GM11168 (cell line): ENCODE data around the gene BHLHA15.
"Not testable (repeated sequence)": the region's sequence is repeated elsewhere in the genome, so short reads cannot be mapped to it uniquely, and the experiment has no call there.

Source experiments
- in situ Hi-C: fragments of 300-500 bp; cut with MboI; formaldehyde crosslinking; loops from one replicate; pipeline ENCODE4 v1.12.0; 2022; ENCODE audit warnings: low sequenced_read_pairs; ENCODE audit not compliant: unreplicated experiment

Gene BHLHA15

DNA sequence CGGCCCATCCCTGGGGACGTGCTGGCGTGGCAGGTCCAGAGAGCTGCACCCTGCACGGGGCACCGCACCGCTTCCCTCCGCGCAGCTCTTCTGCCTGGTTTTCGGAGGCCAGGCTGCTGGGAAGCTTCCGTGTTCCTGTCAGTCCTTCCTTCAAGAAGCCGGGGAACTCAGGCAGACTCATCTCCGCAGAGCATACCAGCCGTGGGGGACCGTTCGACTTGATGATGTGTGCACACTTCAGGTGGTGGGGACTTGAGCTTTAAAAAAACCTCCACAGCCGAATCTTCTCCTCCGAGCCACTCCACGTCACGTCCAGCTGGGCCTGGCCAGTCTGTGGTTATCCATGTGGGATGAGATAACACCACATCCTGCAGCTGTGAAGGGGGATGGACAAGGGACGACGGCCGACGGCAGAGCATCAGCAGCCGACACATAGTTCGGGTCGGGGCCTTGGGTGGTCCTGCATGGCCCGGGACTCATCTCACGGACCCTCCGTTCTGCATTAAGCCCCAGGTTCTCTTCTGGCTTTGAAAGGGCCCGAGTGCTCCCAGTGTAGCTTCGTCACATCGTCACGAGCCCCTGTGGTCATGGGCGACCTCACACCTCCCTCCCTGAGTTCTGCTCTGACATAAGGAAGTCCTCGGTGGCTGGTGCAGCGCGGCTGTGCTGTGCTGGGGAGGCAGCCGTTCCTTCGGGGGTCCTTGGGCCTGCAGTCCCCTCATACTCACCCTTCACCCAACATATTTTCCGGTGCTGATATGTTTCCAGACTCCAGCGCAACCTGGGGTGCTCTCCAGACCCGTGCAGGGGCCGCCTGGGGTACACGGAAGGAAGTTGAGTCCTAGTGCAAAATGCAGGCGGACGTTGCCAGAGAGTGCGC is 4.5 kb upstream of the BHLHA15 start:
- in situ Hi-C loops, result no loop called here

DNA sequence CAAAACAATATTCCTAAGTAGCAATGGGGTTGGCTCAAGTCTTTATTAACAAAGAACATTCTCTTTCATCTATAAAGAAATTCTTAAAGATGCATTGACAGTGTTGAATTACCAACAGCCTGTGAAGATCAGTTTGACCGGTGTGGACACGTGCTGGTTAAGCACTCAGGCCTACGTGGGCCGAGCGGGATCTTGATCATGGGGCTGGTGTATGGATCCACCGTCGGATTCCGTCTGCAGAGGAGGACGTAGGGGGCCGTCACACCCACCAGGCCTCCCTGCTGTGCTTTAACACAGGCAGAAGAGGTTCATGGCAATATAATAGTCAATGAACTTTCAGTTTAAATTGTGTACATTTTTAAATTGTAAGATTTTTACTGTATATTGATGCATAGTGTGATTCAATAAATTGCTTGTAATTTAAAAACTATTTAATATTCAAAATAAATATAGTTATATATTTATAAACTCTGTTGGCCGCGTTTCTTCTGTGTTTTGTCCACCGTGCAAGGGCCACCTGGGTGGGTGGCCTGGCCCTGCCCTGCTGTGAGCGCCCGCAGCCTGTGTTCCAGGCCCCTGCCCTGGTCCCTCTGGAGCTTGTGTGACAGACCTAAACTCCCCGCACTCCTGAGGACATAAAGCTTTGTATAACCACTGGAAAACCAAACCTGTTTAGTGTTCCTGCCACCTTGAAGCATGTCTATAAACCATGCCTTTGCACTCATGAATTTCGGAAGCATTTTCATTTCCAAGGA is 1.9 kb upstream of the BHLHA15 start:
- in situ Hi-C loops, result no loop called here

DNA sequence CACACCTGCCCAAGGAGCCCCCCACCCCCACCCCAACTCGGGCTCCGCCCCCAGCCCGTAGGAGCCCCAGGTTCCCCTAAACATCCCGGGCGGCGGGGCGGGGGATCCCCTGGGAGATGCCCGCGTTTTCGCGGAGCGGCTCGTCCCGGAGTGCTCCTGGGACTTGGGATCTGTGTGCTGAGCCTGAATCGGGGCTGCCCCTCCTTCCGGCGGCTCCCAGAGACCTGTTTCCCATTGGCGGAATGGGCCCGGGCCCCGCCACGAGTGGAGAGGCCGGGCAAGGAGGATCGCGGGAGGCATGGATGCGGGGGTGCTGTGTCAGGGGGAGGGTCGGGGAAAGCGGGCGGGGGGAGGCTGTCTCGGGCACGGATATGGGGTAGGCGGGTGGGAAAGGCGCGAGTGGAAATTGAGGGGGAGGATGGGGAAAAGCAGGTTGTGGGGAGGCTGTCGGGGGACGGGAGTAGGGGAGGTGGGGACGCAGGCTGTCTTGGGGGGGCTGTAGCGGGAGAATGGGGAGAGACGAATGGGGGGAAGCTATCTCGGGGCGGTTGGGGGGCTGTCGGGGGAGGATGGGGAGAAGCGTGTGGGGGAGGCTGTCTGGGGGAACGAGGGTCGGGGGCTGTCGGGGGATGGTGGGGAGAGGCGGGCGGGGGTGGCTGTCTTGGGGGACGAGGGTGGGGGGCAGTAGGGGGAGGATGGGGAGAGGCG is 572 bp upstream of the BHLHA15 start:
- in situ Hi-C loops, result no loop called here

DNA sequence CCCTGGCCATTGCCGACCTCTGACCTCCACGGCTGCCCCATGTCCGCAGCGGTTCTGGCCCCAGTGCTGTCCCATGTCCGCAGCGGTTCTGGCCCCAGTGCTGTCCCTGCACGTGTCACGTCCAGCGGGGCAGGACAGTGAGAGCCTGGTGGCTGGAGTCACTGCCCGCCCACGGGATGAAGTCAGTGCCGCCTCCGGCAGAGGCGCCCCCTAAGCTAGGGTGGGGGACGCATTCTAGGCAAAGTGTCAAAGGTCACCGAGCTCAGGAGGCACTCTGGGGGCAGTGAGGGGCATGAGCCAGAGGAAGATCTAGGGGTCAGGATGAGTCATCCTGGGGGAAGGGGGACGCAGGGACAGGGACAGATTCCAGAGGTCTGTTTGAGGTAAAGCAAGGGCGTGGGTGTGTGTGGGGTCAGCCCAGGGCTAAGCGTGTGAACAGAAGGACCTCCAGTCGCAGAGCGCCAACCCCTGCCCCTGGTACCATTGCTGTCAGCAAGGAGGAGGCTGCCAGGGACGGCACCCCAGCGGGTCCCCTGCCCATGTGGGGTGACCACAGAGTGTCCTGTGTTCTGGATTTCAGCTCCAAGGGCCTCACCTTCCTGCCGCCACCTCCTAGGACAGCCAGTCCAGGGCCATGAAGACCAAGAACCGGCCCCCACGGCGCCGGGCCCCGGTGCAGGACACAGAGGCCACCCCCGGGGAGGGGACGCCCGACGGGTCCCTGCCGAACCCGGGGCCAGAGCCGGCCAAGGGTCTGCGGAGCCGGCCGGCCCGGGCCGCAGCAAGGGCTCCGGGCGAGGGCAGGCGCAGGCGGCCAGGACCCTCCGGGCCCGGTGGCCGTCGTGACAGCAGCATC is 665 bp downstream of the BHLHA15 start:
- in situ Hi-C loops, result no loop called here

DNA sequence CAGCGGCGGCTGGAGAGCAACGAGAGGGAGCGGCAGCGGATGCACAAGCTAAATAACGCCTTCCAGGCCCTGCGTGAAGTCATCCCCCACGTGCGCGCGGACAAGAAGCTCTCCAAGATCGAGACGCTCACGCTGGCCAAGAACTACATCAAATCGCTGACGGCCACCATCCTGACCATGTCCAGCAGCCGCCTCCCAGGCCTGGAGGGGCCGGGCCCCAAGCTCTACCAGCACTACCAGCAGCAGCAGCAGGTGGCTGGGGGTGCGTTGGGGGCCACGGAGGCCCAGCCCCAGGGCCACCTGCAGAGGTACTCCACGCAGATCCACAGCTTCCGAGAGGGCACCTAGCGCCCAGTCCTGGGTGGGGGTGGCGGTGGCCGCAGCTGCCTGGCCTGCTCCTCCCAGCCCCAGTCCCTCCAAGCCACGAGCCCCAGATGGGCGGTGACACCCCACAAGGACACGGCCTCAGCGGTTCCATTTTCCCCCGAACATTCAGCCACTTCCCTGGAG is 1.3 kb downstream of the BHLHA15 start:
- in situ Hi-C loops, result no loop called here

DNA sequence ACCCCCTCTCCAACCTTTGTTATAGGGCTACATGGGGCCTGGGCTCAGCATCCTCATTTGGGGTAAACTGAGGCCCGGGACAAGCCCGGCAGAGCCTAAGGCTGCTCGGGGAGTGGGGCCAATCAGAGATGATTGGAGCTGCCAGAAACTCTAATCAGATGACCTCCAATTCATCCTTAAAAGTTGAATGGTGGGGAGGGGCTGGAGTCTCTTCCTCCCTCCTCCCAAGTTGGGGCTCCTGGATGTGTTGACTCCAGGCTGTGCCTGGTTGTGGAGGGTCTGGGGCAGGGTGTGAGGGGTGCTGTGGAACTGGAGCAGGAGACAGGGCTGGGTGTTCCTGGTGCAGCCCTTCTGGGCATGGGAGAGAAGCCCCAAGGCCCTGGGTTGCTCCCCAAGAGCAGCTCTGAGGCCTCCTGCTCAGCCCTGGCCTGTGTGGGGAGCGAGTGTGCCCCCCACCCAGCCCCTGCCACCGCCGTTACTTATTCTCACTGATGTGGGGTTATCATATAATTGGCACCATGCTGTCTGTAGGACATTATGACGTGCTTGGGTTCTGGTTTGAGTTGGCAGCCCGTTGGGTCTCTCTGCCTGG is 2.2 kb downstream of the BHLHA15 start:
- in situ Hi-C loops, result no loop called here

DNA sequence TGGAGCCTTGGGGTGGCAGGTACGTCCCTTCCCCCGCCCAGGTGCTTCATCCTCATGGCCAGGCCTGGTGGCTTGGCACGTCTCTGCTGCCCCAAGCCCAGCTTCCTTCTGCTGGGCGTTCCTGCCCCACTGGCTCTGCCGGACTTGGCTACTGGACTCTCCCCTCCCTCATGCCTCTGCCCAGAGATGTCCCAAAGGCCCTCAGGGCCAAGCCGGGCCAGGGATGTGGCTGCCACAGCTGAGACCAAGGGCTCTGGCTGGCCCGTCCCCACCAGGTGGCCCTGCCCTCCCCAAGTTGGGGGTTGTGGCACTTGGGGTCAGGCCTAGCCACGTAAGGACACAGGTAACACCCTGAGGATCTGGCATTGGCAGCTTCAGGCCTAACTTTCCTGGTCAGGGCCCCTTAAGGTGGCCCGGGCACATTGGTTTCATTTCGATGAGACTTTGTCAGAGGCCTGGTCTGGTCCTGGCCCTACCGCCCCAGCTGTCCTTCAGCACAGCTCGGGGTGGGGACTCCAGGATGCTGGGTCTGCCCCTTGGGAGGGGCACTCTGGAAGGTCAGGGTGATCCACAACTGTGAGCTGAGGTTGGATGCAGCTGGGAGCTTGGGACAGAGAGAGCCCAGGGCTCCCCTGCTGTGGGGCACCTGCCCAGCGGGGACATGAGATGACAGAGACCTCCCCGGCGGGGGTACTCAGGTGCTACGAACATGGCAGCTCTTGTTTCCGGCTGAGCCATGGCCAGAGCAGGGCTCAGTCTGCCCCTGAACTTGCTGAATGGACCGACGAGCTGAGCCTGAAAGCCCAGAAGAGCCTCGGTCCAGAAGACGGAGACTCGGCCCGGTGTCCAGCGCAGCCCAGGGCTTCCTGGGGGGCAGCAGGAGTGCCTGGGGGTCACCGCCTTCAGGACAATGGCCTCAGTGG is 2.9 kb downstream of the BHLHA15 start:
- in situ Hi-C loops, result no loop called here

DNA sequence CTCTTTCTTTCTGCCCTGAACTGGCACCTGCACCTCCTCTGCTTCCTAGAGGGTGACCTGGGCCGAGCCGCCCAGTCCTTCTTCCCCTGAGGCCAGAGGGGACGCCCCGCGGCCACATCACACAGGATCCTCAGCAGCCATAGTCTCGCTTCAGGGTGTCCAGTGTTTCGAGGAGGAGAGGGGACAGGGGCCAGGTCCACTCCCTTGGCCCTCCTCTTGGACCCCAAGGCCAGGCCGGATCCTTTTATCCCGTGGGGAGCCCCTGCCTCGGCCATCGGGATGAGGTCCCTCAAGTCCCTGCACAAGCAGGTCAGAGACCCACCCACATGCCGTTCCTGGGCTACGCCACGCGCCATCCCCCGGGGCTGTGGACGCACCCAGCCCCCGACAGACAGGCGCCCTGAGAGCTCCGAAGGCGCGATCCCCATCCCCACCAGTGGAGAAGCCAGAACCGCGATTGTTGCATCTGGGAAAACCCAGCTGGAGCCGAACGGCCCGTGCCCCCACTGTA is 3.6 kb downstream of the BHLHA15 start:
- in situ Hi-C loops, result no loop called here

DNA sequence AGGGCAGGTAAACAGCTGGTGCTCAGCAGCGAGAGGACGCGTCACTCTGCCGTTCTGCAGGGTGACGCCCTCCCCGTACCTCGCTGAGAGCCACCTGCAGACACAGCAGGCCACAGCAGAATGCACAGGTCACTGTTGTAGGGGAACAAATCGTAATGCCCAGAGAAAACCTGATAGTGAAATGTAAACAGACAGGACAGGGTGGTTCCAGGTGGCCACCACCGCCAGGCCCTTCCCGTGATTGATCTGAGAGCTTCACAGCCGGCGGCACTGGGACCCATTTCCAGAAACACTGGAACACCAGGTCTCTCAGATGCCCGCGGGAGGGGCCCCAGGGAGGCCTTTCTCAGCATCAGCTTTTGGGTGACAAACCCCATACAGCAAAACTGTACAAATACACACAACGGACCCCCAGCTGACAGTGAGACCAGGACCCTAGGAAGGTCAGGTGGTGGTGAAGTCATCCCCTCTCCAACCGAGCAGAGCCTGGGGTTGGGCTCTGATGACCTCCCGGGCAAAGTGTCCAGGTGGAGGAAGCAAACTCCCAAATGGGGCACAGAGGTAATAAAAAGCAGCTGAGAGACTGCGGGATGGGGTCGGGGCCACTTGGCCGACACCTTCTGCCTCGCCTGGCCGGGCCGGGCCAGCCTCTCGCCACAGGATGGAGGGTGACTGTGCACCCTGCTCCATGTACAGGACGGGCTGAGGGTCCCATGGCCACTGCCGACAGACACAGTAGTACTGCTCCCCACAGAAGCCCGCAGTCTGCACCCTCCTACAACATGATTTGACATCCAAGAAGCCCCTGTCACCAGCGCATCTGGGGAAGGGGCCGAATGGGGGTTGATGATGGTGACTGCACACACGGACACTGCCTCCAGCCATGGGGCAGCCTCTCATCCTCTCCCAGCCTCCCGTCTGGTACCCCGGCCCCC is 4.6 kb downstream of the BHLHA15 start:
- in situ Hi-C loops, result no loop called here

DNA sequence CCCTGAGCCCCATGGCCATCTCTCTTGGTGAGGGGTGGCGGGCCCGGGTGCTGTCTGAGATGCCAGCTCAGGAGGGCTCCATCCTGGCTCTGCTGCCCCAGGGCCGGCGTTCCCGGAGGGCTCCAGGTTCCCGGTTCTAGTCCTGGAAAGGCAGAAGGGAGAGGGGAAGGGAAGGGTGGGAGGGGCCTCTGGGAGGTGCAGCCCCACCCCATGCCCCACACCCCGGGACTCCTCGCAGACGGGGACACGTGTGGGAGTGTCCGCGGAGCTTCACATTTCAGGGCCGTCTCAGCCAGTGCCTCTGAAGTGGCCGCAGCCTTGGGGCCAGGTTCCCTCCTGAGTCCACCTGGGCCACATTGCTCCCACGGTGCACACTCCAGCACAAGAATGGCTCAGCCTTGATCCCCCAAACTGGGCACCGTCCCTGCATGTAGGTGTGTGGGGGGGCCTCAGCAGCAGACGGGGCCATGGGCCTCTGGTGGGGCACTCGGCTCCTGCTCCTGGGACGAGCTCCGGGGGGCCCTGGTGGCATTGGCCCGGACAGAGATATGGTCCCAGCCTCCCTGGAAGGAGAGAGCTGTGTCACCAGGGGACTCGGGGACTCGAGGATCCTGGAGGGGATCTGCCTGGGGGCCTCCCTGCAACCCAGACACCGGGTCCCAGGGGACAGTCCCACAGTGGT is 5.8 kb downstream of the BHLHA15 start:
- in situ Hi-C loops, result no loop called here

DNA sequence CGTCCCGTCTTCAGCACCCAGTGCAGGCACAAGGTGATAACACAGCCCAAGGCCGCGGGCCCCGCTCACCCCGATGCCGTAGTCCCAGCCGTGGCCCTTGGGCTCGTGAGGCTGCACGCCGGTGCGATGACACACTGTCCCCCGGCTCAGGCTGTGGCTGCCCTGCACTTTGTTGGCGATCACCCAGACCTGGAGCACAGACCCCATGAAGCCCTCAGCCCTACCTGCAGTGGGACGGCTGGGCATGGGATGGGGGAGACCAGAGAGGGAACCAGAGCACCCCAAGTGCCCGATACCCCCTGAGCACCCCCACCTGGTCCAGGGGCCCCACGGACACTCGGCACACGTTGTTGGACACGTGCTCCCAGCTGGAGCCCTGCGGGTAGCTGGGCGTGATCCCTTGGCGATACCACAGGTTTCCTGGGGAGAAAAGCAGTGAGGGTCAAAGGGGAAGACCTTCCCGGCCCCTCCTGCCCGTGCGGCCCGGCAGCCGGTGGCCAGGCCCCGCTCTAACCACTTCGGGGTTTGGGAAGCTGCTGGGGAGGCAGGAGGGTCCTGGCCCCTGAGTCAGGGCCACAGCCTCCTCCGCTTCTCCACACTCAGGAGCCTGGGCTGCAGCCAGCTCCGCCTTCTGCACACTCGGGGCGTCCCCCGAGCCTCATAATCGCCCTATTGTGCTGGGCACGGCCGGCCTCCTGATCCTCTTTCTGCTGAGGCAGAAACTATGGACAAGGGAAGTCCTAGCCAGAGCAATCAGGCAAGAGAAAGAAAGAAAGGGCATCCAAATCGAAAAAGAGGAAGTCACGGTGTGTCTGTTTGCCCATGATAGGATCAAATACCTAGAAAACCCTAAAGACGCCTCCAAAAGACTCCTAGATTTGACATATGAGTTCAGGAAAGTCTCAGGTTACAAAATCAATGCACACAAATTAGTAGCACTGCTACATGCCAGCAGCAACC is 6.7 kb downstream of the BHLHA15 start:
- in situ Hi-C loops, result no loop called here

DNA sequence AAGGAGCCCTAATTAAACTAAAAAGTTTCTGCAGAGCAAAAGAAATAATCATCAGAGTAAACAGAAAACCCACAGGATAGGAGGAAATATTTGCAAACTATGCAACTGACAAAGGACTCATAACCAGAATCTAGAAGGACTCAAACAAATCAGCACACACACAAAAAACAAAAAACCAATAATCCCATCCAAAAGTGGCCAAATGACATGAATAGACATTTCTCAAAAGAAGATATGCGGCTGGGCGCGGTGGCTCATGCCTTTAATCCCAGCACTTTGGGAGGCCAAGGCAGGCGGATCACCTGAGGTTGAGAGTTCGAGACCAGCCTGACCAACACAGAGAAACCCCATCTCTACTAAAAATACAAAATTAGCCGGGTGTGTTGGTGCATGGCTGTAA is 8.1 kb downstream of the BHLHA15 start:
- in situ Hi-C loops, result not testable (repeated sequence)

DNA sequence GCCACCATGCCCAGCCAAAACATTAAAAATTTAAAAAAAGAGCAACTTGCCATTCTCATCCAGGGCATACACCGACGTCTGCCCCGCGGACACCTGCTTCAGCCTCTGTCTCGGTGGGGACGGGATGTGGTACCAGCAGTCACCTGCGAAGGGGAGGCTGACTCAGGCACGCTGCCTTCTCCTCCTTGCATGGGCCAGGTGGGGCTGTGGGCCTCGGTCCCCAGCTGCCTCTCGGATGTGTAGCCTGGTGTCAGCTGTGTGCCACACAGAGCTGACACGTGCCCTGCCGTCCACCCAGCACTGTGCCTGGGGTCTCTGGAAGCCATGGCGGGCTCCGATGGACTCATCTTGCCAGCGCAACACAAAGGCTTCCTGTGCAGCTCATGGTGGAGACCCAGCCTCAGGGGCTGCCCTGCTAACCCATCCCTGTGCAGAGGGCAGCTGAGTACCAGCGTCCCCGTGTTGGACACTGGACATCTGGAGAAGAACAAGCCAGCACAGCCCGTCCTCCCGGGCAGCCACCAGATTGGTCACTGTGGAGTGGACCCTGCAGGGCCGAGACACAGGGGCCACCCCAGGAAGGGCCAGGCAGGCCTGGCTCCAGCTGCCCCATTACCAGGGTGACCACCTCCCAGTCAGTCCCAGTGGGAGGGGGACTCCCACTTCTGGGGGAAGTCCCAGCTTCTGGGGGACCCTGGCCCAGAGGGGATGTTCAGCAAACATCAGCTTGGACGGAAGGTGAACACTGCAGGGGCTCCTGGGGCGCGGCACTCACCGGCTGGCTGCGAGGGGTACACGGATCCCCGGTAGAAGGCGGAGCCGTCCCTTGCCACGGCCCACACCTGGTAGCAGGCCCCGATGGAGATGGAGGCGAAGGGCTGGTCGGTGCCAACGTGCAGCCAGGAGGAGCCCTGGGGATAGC is 10.6 kb downstream of the BHLHA15 start:
- in situ Hi-C loops, result no loop called here

DNA sequence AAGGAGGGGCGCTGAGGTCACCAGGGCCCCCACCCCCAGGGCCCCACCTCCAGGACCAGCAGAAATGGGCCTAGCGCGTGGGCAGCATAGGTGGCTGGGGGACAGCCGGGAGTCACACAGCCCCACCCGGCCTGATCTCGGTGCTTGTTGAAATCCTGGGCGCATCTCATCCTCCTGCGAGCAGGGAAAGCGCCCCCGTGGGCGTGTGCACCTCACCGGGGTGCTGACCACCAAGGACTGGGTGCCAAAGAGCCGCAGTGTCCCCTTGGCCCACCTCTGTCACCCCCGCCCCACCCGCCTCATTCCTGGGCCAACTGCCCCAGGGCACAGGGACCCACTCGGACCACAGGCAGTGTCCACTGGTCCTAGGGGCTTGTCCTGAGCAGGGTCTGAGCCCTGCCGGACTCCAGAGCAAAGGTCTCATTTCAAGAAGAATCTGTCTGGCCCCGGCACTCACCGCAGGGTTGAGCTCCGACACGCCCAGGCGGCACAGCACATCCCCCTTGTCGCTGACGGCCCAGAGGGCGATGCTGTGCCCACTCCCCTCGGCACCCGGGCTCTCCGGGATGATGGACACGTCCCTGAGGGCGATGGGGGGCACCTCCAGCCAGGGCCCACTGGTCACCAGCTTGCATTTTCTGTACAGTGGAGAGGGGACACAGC is 11.4 kb downstream of the BHLHA15 start:
- in situ Hi-C loops, result no loop called here
